ENCODE measurements around the gene PRIM2.
"Not testable (repeated sequence)": the region's sequence is repeated elsewhere in the genome, so short reads cannot be mapped to it uniquely, and the experiment has no call there.

DNA sequence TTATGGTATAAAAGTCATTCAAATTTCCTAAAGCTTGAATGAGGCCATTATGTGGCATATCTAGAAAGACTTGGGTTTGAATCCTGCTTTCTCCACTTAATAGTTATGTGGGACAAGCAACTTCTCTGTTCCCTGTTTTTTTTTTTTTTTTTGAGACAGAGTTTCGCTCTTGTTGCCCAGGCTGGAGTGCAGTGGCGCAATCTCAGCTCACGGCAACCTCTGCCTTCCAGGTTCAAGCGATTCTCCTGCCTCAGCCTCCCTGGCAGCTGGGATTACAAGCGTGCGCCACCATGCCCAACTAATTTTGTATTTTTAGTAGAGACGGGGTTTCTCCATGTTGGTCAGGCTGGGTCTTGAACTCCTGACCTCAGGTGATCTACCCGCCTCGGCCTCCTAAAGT lies 116.4 kb downstream of the PRIM2 start:
- TF ChIP-seq ZNF274 (IDR thresholded peaks at IDR 0.05; ENCODE audit: low read depth, low read length); YY1 (IDR thresholded peaks at IDR 0.05; ENCODE audit: insufficient read depth, insufficient read length): not testable (repeated sequence)

Data from NT2/D1 (cell line).